PC-9 (cell line): ENCODE measurements around the gene ADM5. TPM values are rescaled to one million over a fixed set of nuclear protein-coding genes. Genes with fewer than 3 reads are reported as not detected.

ENCODE experiments used
- BruUV-seq: library from RNA; stranded (reverse); fragments of 400-500 nt; replicated peaks from 2 replicates; lab custom pipeline; 2021; lab: Mats Ljungman, UMichigan
- CTCF ChIA-PET: fragments of 300-600 bp; sonication (Branson Sonifier 250); formaldehyde crosslinking; loops from one replicate; lab custom pipeline; 2022; ENCODE audit warnings: antibody characterized with exemption; lab: Charles Lee
- POLR2A ChIA-PET: fragments of 300-600 bp; sonication (Branson Sonifier 250); formaldehyde crosslinking; loops from one replicate; lab custom pipeline; 2022; ENCODE audit warnings: antibody characterized with exemption; ENCODE audit not compliant: unreplicated experiment; lab: Charles Lee
- DNase-seq, 2 experiments: peaks; one replicate each; pipeline versions ENCODE4 v3.0.0 to v3.0.0-alpha.2; 2015 to 2022; ENCODE audit warnings: mixed read lengths in 1 of 2
- H2AFZ ChIP-seq: fragments of 200-600 bp; sonication (generic); 2 replicates; pipeline ENCODE4 v1.8.1; 2017; ENCODE audit warnings: antibody characterized with exemption
- H3F3A ChIP-seq: fragments of 200-600 bp; sonication (generic); 2 replicates; pipeline ENCODE4 v1.8.1; 2017; ENCODE audit warnings: antibody characterized with exemption, mild to moderate bottlenecking, low read depth; ENCODE audit not compliant: insufficient read depth
- H3K27ac ChIP-seq: fragments of 200-600 bp; sonication (generic); 2 replicates; pipeline ENCODE4 v1.6.1; 2016; ENCODE audit warnings: mixed run types
- H3K27me3 ChIP-seq: fragments of 200-600 bp; sonication (generic); 2 replicates; pipeline ENCODE4 v1.6.1; 2016; ENCODE audit warnings: low read depth, mixed run types; ENCODE audit not compliant: insufficient read depth
- H3K36me3 ChIP-seq: fragments of 200-600 bp; sonication (generic); 2 replicates; pipeline ENCODE4 v1.6.1; 2016; ENCODE audit warnings: low read depth, mixed run types
- H3K4me1 ChIP-seq: fragments of 200-600 bp; sonication (generic); replicated peaks from 2 replicates; pipeline ENCODE4 v1.6.1; 2016; ENCODE audit warnings: mixed run types; ENCODE audit not compliant: insufficient read depth
- H3K4me2 ChIP-seq: fragments of 200-600 bp; sonication (generic); 2 replicates; pipeline ENCODE4 v1.6.1; 2017; ENCODE audit warnings: mixed run types
- H3K4me3 ChIP-seq: fragments of 200-600 bp; sonication (generic); 2 replicates; pipeline ENCODE4 v1.6.1; 2016; ENCODE audit warnings: mixed run types
- H3K79me2 ChIP-seq: fragments of 200-600 bp; sonication (generic); 2 replicates; pipeline ENCODE4 v1.6.1; 2017; ENCODE audit warnings: low read depth, mixed run types
- H3K9me2 ChIP-seq: fragments of 200-600 bp; sonication (generic); 2 replicates; pipeline ENCODE4 v1.8.1; 2017; ENCODE audit warnings: mild to moderate bottlenecking; ENCODE audit not compliant: insufficient read depth
- H3K9me3 ChIP-seq: fragments of 200-600 bp; sonication (generic); 2 replicates; pipeline ENCODE4 v1.8.1; 2016; ENCODE audit warnings: low read depth; ENCODE audit not compliant: insufficient read depth
- H4K20me1 ChIP-seq: fragments of 200-600 bp; sonication (generic); 2 replicates; pipeline ENCODE4 v1.8.1; 2017; ENCODE audit not compliant: insufficient read depth
- EZH2 ChIP-seq: fragments of 200-600 bp; sonication (generic); IDR thresholded peaks from 2 replicates; pipeline ENCODE4 v1.8.0; 2017; ENCODE audit warnings: antibody characterized with exemption, low read depth
- intact Hi-C: fragments of 100-400 bp; cut with micrococcal nuclease; formaldehyde crosslinking; loops from one replicate; pipeline ENCODE4 v1.10.0; 2022; ENCODE audit not compliant: unreplicated experiment
- total RNA-seq: library from RNA; stranded (reverse); gene quantifications from 2 replicates; pipeline ENCODE4 v1.2.3, GENCODE V29; 2021
- TF ChIP-seq, protein P1 (sequence below): fragments of 200-600 bp; sonication (generic); conservative IDR thresholded peaks from 2 replicates; pipeline ENCODE4 v1.6.1; 2017; ENCODE audit warnings: mixed run types, antibody characterized with exemption, mild to moderate bottlenecking, moderate library complexity

ADM5 gene
- total RNA-seq, 1 experiment from 2014 or later, result 14.2 TPM

DNA sequence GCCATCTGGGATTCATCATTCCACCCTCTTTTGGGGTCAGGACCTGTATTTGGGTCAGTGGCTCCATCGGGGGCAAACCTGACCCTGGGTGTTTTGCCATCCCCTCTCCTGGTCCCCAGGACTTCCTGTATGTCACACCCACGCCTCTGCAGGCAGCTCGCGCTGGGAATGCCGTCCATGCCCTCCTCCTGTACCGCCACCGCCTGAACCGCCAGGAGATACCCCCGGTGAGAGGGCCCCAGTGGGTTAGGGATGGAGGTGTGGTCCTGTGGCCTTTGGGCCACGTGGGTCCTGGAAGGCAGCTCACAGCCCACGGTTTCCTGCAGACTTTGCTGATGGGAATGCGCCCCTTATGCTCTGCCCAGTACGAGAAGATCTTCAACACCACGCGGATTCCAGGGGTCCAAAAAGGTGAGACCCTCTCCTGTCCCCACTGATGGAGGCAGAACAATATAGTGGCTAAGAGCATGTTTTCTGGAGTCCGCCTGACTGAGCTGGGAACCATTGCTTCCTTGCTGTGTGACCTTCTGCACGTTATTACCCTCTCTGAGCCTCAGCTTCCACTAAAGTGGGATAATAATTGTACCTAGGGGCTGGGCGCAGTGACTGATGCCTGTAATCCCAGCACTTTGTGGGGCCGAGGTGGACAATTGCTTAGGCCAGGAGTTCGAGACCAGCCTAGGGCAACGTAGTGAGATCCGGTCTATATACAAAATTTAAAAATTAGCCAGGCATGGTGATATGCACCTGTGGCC lies 15.7 kb downstream of the ADM5 start:
- DNase-seq, result no peak
- H3K79me2 ChIP-seq, result no peaks in the 10 kb centered on the region
- peaks cover 10% of the 10 kb centered on the region; the same call in 1 of the 2 replicates for H3F3A ChIP-seq
- intact Hi-C loops, result no loop called here
- CTCF ChIA-PET, result no interaction called here
- H2AFZ ChIP-seq, result no peak overlapping the region
- no peak overlapping the region for H3K4me3 ChIP-seq
- no peaks in the 10 kb centered on the region for H3K9me3 ChIP-seq
- no TSS peak for BruUV-seq
- H3K4me1 ChIP-seq, result no peaks in the 10 kb centered on the region
- TF ChIP-seq, protein P1, sequence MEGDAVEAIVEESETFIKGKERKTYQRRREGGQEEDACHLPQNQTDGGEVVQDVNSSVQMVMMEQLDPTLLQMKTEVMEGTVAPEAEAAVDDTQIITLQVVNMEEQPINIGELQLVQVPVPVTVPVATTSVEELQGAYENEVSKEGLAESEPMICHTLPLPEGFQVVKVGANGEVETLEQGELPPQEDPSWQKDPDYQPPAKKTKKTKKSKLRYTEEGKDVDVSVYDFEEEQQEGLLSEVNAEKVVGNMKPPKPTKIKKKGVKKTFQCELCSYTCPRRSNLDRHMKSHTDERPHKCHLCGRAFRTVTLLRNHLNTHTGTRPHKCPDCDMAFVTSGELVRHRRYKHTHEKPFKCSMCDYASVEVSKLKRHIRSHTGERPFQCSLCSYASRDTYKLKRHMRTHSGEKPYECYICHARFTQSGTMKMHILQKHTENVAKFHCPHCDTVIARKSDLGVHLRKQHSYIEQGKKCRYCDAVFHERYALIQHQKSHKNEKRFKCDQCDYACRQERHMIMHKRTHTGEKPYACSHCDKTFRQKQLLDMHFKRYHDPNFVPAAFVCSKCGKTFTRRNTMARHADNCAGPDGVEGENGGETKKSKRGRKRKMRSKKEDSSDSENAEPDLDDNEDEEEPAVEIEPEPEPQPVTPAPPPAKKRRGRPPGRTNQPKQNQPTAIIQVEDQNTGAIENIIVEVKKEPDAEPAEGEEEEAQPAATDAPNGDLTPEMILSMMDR, result no peak
- no peak for TF ChIP-seq EZH2
- no peak overlapping the region for H3K4me2 ChIP-seq
- POLR2A ChIA-PET, result no interaction called here
- H4K20me1 ChIP-seq, result no peaks in the 10 kb centered on the region
- no peaks in the 10 kb centered on the region for H3K9me2 ChIP-seq
- no peaks in the 10 kb centered on the region for H3K36me3 ChIP-seq
- no peaks in the 10 kb centered on the region for H3K27me3 ChIP-seq
- H3K27ac ChIP-seq, result no peak overlapping the region

DNA sequence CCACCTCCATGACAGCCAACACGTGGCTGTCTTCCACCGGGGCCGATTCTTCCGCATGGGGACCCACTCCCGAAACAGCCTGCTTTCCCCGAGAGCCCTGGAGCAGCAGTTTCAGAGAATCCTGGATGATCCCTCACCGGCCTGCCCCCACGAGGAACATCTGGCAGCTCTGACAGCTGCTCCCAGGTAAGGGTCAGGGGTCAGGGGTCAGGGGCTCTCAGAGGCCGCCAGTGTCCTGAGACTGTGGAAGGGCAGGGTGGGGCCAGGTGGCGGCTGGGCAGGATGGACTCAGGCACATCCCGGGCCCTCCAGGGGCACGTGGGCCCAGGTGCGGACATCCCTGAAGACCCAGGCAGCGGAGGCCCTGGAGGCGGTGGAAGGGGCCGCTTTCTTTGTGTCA lies 16.5 kb downstream of the ADM5 start:
- H2AFZ ChIP-seq, result no peak overlapping the region
- H3K36me3 ChIP-seq, result no peaks in the 10 kb centered on the region
- H3K4me2 ChIP-seq, result no peak overlapping the region
- no peaks in the 10 kb centered on the region for H4K20me1 ChIP-seq
- H3F3A ChIP-seq, result 0 out of 2 replicates have a peak, but pooled peaks cover 7% of the 10 kb centered on the region
- no peak for DNase-seq
- BruUV-seq, result no TSS peak
- H3K27me3 ChIP-seq, result no peaks in the 10 kb centered on the region
- no peak overlapping the region for H3K27ac ChIP-seq
- H3K9me2 ChIP-seq, result no peaks in the 10 kb centered on the region
- no peak overlapping the region for H3K4me3 ChIP-seq
- ChIA-PET POLR2A (no interaction called here), CTCF (no interaction called here)
- TF ChIP-seq EZH2, result no peak
- TF ChIP-seq, protein P1, result no peak
- H3K4me1 ChIP-seq, result no peaks in the 10 kb centered on the region
- intact Hi-C loops, result no loop called here
- H3K79me2 ChIP-seq, result no peaks in the 10 kb centered on the region
- no peaks in the 10 kb centered on the region for H3K9me3 ChIP-seq

DNA sequence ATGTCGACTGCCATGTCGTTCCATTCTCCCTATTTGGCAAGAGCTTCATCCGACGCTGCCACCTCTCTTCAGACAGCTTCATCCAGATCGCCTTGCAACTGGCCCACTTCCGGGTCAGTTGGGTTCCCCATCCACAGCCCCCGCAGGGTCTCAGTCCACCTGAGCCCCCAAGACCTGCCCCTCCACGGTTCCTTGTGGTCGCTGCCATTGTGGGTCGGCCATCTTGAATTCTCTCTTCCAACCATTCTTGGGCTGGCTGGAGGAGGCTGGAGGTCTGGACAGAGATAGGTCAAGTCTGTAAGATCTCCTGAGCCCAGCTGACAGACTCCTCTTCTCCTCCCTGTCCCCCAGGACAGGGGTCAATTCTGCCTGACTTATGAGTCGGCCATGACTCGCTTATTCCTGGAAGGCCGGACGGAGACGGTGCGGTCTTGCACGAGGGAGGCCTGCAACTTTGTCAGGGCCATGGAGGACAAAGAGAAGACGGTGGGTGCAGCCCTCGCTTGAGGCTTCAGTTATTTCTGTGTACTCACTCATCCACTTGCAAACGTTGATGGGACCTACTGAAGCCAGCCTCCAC lies 21.1 kb downstream of the ADM5 start:
- DNase-seq, result no peak
- no peak overlapping the region for H3K4me3 ChIP-seq
- H3K9me3 ChIP-seq, result no peaks in the 10 kb centered on the region
- no peak overlapping the region for H3K27ac ChIP-seq
- no peak for TF ChIP-seq EZH2
- TF ChIP-seq, protein P1, result no peak
- H3K79me2 ChIP-seq, result no peaks in the 10 kb centered on the region
- peaks cover 23% of the 10 kb centered on the region for H3F3A ChIP-seq
- H3K36me3 ChIP-seq, result no peaks in the 10 kb centered on the region
- intact Hi-C loops, result no loop called here
- H3K4me1 ChIP-seq, result peaks cover 20% of the 10 kb centered on the region
- BruUV-seq, result no TSS peak
- H4K20me1 ChIP-seq, result no peaks in the 10 kb centered on the region
- CTCF ChIA-PET, result no interaction called here
- H3K9me2 ChIP-seq, result no peaks in the 10 kb centered on the region
- POLR2A ChIA-PET, result interaction anchor here (0.6 kb wide), 1 partner anchor 221 kb away, joined by 4 read pairs; no protein-coding TSS in a partner anchor
- no peaks in the 10 kb centered on the region for H3K27me3 ChIP-seq
- H3K4me2 ChIP-seq, result no peak overlapping the region
- no peak overlapping the region for H2AFZ ChIP-seq
